ENCODE results near the gene SMAD7.

SMAD7 gene

DNA sequence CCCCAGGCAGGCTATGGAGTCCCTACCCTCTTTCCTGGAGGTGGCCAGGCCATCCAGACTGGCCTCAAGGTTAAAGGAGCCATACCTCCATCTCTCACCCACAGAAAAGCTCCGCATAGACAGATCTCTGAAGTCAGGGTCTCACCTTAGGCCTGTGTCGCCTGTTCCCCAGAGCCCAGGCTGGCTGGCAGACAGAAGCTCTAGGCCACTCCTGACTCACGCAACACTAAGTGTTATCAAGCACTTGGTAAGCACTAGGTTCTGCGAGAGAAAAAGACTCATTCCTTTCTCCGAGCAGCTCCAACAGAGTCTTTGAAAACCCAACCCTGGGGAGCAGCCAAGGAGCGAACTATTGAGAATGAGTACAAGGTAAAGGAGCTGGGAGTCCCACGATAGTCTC lies 6.1 kb downstream of the SMAD7 start:
- no peak for DNase-seq (ENCODE audit: low spot score)

DNA sequence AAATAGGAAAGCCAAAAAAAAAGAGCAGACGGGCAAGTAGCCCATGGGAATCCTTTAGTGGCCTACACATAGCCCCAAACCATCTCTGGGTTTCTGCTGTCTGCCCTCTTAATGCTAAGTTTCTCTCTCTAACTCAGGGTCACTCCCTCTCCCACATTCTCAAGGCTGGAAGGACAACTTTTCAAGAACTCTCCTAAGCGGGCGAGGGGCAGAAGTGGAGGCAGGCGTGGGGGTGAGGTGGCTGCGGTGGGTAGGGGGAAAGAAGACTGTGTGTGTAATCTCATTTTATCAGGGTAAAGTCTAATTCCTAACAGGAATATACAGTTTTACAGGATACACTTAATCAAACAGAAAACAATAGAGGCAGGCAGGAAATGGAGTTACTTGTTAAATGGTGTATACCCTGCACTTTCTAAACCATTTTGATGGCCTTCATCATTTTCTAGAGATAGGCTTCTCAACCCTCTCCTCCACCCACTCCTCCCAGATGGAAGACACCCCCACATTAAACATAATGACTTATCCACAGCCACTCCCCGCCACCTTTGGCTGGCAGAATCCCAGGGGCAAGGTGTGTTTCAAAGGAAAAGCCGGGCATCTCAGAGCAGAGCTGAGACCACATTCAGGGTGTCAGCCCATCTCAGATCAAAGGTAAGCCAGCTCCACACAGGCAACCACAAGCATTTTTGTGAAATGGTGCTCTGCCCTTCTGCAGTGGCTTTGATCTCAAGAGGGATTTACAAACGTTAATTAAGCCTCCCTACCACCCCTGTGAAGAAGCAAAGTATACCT lies 6.8 kb downstream of the SMAD7 start:
- no peak for DNase-seq (ENCODE audit: low spot score)

DNA sequence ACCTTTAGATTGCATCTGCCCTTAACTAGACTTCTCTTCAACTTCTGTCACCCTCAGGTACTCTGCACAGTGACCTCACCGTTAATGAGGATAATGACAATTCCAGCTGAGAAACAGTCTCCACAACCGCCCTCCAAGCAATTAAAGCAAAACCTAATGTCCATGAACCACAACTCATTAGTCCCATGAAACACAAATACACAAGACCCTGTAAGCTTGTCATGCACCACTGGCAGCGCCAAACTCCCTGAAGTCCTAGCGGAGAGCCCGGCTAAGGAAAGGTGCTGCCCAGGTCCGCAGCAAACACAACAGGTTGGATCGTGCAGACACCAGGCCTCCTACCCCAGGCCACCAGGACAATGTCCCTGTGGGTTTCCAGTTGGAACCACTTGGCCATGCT lies 7.4 kb downstream of the SMAD7 start:
- DNase-seq (ENCODE audit: low spot score): no peak

DNA sequence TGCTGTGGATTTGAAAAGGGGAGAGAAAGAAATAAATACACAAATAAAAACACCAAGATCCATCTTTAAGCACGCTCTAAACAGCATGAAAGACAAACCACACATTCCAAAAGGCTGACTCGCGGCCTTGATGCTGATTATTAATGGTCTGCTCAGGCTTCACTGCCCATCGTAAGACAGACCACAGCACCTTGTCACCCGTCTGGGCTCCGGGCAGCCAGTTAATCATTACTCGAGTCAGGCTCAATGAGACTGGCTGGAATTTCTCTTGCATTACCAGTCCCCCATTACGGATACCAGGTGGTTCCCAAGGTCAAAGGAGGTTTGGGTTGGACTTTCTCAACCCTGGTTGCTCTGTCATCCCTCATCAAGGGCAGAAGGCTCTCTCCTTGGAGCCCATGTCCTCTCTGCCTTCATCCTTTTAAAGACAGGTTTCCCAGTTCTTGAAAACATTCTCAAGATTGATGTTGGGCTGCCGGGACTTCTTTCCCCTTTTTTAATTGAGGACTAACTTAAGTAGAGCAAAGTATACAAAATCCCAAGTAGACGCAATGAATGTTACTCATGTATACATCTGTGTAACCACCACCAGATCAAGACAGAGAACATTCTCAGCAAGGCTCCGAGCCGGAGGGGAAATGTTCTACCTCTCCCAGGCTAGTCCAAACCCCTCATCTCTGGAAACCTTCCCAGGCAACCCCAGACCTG lies 8.1 kb downstream of the SMAD7 start:
- DNase-seq (ENCODE audit: low spot score): no peak

DNA sequence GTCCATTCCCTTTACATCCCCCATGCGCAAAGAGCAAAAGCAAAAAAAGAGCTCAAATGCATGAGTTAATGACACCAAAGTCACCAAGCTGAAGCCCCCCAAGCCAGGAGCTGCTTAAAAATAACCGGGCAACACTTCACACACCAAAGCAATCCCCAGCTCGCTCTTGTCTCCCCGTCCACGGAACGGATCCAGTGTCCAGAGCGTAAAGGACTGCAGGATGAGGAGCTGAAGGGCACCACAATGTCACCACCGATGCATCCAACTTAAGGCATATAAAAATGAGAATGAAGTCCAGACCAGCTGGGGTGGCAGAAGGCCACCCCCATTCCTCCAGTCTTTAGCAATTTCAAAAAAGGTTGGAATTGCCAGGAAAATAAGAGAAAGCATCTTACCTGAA lies 8.7 kb downstream of the SMAD7 start:
- DNase-seq (ENCODE audit: low spot score): no peak

DNA sequence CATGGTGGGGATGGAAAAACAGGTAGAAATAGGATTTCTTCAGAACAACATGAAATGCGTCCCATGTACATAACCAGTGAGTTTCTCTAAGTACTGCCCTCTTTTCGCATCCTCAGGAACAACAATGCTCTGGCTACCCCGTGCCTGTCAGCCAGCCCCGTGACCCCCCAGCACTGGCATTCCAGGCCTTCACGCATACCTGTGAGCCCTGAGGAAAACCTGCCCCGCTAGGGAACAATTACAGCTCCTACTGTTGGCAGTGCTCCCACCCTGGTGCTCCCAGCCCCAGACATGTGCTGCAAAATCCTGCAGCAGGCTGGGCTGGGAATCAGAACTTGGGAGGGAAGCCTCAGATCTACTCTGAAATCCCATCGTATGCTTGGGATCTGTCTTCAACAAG lies 9.1 kb downstream of the SMAD7 start:
- DNase-seq (ENCODE audit: low spot score): no peak

DNA sequence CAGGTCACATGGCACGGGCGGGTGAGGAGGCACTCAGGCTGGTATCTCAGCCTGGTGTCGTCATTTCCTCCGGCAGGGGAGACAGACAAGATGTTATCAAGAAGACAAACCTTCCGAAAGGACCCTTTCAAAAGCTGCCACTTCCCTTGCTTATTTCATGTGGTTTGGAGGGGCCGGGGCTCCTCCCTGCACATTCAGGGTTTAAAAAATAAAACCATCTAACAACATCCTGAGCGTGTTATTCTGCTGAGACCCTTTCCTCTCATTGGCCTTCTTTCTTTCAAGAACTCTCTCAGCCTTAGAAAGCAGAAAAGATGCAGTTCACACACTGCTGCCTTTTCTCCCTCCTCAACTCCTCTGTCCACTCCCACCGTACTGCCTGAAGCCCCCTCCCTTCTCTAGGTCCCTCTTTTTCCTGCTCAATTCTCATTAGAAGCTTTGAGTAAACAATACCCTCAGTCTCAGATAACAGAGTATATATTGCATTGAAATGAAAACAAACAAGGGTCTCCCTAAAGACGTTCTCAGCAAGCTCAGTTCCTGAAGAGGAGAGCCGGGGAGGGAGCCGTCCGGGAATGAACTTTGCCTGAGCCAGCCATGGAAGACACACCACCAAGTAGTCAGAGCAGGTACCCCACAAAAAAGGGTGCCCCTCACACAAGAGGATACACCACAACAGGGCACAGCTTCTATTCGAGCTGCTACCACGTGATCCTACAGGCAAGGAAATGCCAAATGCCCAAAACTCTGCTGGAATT lies 9.7 kb downstream of the SMAD7 start:
- DNase-seq (ENCODE audit: low spot score): no peak

DNA sequence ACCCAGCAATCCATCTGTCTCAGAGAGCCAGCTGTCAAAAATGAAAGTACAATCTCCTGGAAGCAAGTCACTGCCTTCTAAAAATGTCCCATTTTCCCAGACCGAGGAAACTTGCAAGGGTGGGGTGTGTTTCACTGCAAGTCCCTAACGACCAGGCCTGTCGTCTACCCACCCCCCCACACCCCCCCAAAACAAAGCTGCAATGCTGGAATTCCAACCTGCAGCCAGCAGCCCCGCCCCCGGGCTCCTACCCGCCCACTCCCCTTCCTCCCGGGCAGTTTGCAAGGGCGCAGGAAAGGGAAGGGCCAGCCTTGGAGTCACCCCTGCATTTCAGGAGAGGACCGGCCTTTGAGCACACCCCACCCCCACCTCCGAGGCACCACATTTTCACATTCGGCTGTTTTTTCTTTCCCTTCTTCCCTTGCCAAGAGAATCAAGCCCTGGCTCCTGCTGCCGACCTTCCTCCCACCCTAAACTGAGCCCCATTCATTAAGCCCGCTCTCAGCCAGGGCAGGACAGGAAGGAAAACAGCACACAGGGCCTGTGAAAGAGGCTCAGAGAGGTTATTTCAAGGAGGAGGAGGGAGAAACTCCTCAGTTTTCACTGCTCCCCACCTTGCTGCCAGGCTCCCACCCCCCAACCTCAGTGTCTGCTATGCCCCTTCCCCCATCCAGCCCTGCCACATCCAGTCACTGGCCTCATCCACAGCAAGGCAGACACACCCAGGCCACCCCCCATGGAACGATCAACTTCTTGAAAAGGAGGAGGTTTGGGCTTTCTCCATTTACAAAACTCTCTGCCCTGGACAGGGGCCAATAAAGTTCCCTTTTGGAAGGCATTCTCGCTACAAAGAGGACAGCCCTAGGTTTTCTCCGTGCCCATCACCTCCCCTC lies 11.3 kb downstream of the SMAD7 start:
- no peak for DNase-seq (ENCODE audit: low spot score)

DNA sequence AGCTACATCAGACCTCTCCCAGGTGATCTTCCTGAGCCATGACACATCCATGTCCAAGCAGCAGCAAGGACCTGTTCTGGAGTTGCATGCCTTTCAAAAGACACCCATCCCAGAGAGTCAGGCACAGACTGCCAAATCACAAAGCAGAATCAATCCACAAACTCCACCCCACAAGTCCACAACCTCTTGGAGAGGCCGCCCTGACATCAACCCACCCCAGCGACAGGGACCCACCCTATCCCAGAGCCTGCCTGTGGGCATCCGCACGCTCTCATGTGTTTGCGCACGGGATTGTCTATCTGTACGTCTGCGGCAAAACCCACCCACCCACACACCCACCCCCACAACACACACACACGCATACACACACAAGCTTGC lies 11.9 kb downstream of the SMAD7 start:
- no peak for DNase-seq (ENCODE audit: low spot score)

DNA sequence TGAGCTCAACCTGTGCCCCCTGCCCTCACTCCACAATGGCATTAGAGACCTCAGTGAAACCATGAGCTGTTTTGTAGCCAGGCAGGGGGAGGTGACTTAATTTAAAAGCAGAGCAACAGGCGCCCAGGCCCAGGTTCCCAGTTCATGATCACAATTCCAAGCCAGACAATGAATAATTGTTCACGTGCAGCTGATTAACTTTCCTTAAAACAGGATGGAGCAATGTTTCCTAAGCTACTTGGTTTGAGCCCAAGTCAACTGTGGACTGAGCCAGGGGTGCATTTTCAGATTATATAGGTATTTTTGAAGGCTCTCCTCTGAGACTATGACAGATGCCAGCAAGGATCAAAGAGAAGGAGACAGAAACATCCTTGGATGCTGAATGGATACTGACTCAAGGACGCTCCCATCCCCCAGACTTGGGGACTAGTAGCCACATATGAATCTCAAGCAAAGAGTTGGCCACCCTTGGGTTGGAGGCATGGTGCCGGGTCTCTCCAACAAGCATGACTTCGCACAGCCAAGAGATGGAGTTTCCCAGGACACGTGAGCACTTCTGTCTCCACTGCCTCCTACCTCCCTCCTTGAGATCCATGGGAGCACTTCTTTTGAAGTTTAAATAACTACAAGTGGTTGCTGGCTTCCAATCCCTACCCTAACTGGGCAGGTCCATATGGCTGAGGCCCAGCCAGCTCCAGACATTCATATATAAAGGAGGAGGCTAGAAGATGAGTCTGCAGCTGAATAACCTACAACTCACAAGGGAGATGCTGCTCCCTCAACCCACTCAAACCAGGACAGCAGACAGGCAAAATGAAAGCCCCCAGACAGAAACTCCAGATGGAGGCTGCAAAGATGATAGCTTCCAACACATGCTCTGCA lies 12.7 kb downstream of the SMAD7 start:
- no peak for DNase-seq (ENCODE audit: low spot score)

DNA sequence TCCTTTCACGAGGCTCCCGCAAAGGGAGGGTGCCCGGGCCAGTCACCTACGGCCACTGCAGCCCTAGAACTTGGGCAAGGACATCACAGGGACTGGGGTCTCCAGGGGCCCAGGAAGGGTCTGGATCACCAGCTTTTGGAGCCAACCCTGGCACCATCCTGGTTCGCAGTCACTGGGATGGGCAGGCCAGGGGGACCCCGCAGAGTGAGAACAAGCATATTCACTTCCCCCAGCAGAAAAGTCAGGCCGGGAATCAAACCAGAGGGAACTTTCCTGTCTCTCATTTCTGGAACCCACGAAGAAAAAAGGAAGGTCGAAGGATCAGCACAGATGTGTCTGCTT lies 15.4 kb downstream of the SMAD7 start:
- no peak for DNase-seq (ENCODE audit: low spot score)

DNA sequence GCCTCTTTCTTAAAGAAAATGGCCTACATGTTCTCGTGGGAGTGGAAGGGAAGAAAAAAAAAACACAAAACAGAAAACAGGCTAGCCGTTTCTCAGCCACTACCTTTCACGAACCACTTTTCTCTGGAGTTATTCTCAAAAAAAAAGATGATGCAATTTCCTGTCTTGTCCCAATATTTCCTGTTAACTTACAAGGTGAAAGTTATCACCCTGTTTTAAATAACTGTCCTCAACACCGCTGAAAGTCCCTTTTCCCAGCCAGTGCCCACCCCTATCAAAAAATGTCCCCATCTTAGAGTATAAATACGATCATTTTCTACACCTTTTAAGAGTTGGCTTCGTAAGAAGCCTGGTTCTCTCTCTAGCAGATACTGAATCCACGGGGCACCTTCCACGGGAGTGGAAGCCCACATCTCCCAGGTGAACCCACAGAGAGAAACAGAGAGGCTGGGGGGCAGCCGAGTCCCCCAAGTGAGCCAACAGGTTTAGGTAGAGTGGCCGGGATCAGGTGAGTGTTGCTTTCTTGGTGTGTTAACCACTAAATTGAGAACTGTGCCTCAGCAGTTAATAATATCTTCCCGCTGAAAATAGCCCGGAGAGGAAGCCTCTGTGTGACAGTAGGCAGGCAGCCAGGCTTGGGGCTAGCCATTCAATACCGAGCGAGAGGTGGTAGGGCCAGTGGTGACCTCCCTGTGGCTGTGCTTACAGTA lies 15.9 kb downstream of the SMAD7 start:
- no peak for DNase-seq (ENCODE audit: low spot score)

DNA sequence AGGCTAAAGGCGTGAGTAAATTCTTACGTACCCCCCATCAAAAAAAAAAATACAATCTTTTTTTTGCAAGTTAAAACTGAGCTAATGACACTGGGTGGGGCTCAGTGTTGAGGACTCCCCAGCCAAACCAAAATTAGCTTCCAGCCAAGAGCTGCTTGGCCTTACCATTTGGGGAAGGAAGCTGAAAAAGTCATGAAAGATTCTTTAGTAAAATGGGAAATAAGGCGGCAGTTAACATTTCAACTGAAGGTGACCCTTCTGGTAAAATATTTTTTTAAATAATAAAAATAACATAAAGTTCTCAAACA lies 16.4 kb downstream of the SMAD7 start:
- DNase-seq (ENCODE audit: low spot score): no peak

DNA sequence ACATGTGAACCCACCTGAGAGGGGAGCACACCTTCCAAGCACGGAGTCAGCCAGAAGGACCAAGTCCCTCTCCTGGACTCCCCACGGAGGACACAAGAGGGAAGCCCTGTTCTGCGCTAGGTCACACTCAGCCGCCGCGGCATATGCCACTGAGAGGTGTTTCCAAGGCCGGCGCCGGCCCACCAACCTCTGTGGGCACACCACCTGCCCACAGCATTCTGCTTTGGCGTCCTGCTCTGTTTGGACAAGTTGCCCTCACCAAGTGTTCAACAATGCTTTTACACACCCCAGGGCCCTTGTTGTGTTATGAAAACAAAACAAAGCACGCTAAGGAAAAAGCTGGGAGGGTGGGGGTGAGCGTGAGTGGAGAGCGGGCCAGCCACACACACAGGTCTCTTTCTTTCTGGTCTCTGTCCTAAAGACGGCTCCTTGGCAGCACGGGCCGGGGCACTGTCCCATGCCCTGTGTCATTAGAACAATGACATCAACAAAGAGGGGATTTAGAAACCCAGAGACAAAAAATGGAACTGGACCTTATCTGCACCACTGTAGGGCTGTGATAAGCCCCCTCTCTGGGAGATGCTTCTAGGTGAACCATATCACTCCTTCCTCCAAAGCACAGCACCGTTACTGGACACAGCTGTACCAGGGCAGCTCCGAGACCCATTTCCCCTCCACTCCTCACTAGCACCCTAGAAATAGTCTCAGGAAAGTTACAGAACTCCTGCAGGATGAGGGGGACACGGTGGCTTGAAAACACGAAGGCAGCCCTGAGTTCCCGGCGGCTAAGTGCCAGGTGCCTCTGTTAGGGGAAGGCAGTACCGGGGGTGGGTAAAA lies 17.0 kb downstream of the SMAD7 start:
- DNase-seq (ENCODE audit: low spot score): no peak

DNA sequence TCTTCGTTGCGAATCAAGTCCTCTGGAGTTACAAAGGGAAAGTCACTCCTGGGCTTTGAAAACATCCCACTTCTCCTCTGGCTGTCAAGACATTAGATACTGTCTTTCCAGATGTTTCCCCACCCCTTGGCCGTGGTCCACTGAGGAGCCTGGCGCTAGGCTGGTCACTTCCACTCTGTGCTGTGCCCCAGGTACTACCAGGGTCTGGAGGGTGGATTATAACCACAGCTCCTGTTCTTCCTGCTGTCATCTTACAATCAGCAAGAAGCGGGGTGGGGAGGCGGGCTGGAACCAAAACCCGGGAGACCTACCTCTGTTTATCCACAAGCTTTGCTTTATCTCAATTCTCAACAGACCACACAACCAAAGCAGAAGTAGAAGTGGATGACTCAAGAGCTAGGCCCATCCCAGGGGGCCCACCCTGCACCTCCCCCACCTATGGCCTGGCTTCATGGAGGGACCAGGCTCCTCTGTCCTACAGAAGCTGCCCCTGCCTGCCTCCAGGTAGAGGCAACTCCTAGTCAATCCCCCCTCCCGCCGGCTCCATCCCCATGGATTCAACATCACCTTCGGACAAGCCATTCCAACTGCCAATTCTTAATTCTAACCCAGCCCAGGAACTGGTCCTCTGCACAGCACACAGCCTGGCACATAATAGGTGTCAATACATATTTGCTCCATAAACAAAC lies 17.8 kb downstream of the SMAD7 start:
- no peak for DNase-seq (ENCODE audit: low spot score)

DNA sequence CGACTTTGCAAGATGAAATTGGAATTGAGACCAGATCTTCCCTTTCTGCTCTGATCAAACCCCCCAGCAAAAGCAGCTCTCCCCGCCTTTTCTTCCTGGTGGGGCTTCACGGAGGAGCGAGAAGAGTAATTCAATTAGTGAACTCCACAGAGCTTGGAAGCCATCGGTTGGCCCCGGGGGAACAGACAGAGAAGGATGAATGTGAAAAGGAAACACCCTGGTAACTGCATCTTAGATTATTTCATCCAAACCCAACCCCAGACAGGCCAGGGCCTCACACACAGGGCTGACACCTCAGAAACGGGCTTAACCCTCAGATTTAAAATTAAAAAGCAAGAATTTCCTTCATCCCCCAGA lies 18.3 kb downstream of the SMAD7 start:
- no peak for DNase-seq (ENCODE audit: low spot score)

DNA sequence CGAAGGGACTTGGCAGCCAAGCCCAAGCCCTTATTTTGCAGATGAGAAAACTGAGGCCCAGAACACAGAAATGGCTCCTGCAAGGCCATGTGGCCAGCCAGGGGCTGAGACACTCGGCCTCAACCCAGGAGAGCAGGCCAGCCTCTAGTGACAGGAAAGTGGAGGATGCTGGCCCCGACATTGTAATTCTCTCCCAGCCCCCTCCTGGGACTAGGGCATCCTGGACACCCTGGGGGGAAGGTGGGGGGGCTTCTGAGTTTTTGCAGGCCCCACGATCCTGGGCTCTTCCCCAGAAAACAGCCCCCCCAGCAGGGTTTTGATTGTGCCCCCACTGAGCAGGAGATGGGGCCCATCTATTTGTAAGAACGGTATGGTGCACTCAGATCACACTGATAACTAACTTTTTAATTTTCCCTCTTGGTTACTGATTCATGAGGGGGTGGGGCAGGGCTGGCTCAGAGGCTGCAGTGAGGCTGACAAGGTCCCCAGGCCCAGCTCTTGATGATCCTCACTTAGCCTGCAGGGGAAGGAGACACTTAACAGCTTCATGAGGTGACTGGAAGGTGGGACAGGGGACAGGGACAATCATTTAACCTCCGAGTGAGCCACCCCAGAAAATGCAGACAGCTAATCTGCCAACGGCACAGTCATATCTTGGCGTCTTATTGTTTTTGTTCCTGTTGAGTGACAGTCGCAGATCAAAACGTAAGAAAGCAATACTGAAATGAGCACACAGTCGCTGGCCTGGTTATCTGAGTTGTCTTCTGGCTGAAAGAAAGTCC lies 18.9 kb downstream of the SMAD7 start:
- DNase-seq (ENCODE audit: low spot score): no peak

DNA sequence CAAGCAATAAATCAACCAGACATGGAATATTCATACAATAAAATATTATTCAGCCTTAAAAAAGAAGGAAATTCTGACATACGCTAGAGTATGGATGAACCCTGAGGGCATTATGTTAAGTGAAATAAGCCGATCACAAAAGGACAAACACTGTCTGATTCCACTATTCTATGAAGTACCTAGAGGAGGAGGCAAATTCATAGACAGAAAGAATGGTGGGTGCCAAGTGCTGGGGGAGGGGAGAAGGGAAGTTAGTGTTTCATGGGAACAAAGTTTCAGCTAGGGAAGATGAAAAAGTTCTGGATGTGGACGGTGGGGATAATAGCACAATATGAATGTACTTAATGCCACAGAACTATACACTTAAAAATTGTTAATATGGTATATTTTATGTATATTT lies 19.8 kb downstream of the SMAD7 start:
- no peak for DNase-seq (ENCODE audit: low spot score)
